Measurements from ENCODE around the gene ORC3. TPM values are rescaled to one million over a fixed set of nuclear protein-coding genes. Genes with fewer than 3 reads are reported as not detected.

The ORC3 gene
- 10 to 100 TPM; 17.1 to 30.6 (median 22.3) TPM for total RNA-seq

DNA sequence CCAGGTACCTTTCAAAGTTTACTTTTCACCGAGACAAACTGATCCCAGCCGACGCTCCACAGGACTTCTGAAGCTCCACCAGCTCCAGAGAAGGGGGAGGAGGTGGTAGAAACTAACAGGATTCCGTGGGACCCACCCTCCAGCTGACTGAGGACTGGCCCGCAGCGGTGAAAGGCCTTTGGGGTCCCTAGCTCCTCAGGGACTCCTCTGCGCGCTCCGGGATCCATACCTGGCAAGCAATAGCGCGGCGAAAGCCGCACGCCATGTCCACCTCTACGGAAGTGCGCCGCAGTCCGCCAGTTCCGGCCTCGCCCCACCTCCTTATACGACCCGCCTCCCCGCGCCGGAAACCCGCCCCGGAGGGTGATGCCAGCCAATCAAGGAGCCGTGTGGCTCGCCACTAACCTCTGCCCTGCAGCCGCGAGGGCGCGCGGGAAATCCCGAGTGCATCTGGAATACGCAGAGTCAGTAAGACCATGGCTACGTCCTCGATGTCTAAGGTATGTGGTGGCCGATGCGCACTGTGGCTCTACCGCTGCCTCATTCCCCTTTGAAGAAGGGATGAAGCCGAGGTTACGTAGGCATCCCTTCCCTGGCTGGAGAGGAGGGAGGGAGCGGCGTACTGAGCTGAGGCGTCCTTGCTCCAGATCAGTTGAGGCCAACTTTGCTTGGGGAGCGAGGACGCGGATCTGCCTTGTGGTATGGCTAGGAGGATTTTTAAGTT is at the start of gene ORC3, which contains the start of gene RARS2:
TSS of gene ORC3 (plus strand) at position 443 of the 724 bp plus-strand sequence. CDS start at position 477, 34 bp downstream.
TSS of gene RARS2 (minus strand) at position 295 of the 724 bp plus-strand sequence. CDS start at position 265, 30 bp downstream.
- Histone ChIP-seq H3K4me3 (peak within 1 kb of the TSS; percentile 74 to 97 (median 88)), H3K27me3 (no peaks in the 10 kb centered on the region), H3K4me1 (peaks cover 0 to 70% (median 31%) of the 10 kb centered on the region in 4 donors), H3K9me3 (no peaks in the 10 kb centered on the region), H3K36me3 (peaks cover 0 to 22% (median 0%) of the 10 kb centered on the region in 3 donors), H3K27ac (peak within 1 kb of the TSS; percentile 73 to 94 (median 87))
- peak; percentile 44 to 80 for TF ChIP-seq POLR2A (IDR thresholded peaks at IDR 0.05)
- peak; percentile 70 to 90 for TF ChIP-seq EP300 (IDR thresholded peaks at IDR 0.05)
- TF ChIP-seq, protein P1, sequence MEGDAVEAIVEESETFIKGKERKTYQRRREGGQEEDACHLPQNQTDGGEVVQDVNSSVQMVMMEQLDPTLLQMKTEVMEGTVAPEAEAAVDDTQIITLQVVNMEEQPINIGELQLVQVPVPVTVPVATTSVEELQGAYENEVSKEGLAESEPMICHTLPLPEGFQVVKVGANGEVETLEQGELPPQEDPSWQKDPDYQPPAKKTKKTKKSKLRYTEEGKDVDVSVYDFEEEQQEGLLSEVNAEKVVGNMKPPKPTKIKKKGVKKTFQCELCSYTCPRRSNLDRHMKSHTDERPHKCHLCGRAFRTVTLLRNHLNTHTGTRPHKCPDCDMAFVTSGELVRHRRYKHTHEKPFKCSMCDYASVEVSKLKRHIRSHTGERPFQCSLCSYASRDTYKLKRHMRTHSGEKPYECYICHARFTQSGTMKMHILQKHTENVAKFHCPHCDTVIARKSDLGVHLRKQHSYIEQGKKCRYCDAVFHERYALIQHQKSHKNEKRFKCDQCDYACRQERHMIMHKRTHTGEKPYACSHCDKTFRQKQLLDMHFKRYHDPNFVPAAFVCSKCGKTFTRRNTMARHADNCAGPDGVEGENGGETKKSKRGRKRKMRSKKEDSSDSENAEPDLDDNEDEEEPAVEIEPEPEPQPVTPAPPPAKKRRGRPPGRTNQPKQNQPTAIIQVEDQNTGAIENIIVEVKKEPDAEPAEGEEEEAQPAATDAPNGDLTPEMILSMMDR (IDR thresholded peaks at IDR 0.05) = peak in 1 of 5 experiments; percentile 34
- DNase-seq (ENCODE audit: low spot score in 2 of 2) = peak; percentile 94 to 95
- WGBS, 2 donors = 0 to 1% methylated on average over 36 to 45 of the region's 49 CpGs

DNA sequence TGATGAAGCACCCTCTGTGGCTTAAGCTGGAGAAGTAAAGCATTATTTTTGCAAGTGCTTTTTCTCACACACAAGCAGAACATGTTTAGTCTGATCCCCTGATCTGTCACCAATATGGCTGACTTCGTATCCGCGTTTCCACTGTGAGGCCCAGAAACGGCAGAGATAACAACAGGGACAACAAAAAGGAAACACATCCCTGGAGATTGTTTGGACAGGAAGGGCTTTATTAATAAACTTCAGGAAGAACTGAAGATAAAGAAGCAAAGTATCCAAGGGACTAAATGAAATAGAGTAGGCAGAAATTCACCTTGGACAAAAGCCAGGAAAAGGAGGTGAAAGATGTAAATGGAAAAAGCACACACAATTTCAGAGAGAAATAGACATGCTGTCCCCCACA is 49.4 kb upstream of the ORC3 start:
- Histone ChIP-seq H3K27ac (no peak overlapping the region), H3K9me3 (no peaks in the 10 kb centered on the region)
- WGBS, 2 donors = 72 to 79% methylated on average over 4 of the region's 4 CpGs

DNA sequence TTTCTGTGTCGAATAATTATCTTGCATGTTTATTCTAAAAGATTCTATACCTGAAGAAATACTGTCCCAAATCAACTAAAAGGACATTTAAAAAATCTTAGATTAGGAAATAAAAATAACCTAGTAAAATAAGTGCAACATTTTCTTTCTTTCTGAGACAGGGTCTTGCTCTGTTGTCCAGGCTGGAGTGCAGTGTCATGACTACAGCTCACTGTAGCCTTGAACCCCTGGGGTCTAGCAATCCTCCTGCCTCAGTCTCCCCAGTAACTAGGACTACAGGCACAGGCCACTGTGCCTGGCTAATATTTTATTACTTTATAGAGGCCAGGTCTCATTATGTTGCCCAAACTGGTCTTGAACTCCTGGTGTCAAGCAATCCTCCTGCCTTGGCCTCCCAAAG is 48.9 kb upstream of the ORC3 start:
- 90 to 96% methylated on average over 1 of the region's 1 CpG for whole genome bisulfite sequencing, 2 donors
- Histone ChIP-seq H3K27ac (no peak overlapping the region), H3K27me3 (no peaks in the 10 kb centered on the region), H3K4me3 (no peak overlapping the region), H3K4me1 (no peaks in the 10 kb centered on the region), H3K36me3 (peaks cover 0 to 67% (median 5%) of the 10 kb centered on the region in 3 donors), H3K9me3 (no peaks in the 10 kb centered on the region)
- TF ChIP-seq POLR2A (IDR thresholded peaks at IDR 0.05) (no peak), EP300 (IDR thresholded peaks at IDR 0.05) (no peak)
- TF ChIP-seq, protein P1 (IDR thresholded peaks at IDR 0.05) = no peak
- DNase-seq (ENCODE audit: low spot score in 2 of 2) = no peak

More for the DNA sequence above, 49.4 kb upstream of the ORC3 start:
- no peak overlapping the region for H3K4me3 ChIP-seq
- no peak for TF ChIP-seq POLR2A (IDR thresholded peaks at IDR 0.05)
- no peaks in the 10 kb centered on the region for H3K4me1 ChIP-seq
- no peak for DNase-seq (ENCODE audit: low spot score in 2 of 2)
- H3K27me3 ChIP-seq = no peaks in the 10 kb centered on the region
- H3K36me3 ChIP-seq = peaks cover 0 to 66% (median 5%) of the 10 kb centered on the region in 3 donors

DNA sequence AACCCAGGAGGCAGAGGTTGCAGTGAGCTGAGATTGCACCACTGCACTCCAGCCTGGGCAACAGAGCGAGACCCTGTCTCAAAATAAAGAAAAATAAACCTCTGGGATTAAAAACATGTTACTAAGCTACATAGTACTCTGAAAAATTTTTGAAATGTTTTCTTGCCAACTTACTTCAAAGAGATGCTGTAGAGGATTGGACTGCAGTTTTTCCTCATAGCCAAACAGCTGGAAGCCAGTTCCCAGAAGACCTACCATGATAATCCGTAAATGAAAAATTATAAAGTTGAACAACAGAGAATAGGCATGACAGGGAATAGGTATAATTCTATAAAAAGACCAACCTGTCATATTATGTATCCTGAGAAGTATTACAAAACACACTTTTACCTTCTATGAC is 48.2 kb upstream of the ORC3 start:
- H3K27me3 ChIP-seq = no peaks in the 10 kb centered on the region
- WGBS, 2 donors = 75 to 77% methylated on average over 2 of the region's 2 CpGs
- no peak for DNase-seq (ENCODE audit: low spot score in 2 of 2)
- H3K27ac ChIP-seq = no peak overlapping the region
- no peaks in the 10 kb centered on the region for H3K4me1 ChIP-seq
- no peak overlapping the region for H3K4me3 ChIP-seq
- H3K9me3 ChIP-seq = no peaks in the 10 kb centered on the region
- H3K36me3 ChIP-seq = peaks cover 0 to 74% (median 5%) of the 10 kb centered on the region in 3 donors
- TF ChIP-seq POLR2A (IDR thresholded peaks at IDR 0.05) (no peak), EP300 (IDR thresholded peaks at IDR 0.05) (no peak)
- TF ChIP-seq, protein P1 (IDR thresholded peaks at IDR 0.05) = no peak

DNA sequence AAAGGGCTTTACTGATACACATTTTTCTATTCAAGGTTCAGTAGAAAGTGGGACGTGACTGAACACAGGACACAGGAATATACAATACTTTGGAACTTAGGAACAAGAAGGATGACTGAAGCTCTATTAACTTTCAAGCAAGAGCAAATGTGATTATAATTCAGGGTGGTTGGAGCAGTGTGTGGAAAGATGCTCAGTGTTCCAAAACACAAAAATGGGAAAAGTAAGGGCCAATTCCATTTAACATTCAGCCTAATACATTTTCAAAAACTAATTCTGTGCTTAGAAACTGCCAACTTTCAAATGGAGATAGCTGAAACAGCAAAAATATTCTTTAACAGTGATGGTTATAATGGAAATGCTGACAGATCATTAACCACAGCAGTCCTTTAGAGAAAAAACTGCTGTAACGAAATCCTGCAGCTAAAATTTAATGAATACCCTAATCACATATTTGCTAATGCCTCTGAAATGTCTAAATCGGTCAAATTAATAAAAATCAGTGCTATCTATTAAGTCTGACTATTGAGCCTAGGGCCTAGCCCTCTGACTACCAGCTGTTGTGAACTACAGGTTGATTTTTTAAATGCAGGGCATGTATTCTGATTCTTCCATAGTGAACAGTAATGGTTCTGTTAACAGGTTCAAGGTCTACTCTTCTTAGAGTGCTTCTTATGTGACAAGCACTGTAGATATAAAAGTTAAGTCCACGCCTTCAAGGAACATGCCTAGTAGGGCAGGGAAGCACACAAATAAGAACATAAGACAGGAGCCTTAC is 46.0 kb upstream of the ORC3 start:
- no peak overlapping the region for H3K27ac ChIP-seq
- peaks cover 0 to 85% (median 5%) of the 10 kb centered on the region in 3 donors for H3K36me3 ChIP-seq
- WGBS, 2 donors = 84 to 88% methylated on average over 4 of the region's 4 CpGs
- DNase-seq (ENCODE audit: low spot score in 2 of 2) = no peak
- H3K4me1 ChIP-seq = no peaks in the 10 kb centered on the region
- no peak overlapping the region for H3K4me3 ChIP-seq
- H3K27me3 ChIP-seq = no peaks in the 10 kb centered on the region
- no peaks in the 10 kb centered on the region for H3K9me3 ChIP-seq
- TF ChIP-seq EP300 (IDR thresholded peaks at IDR 0.05) (no peak), POLR2A (IDR thresholded peaks at IDR 0.05) (no peak)
- TF ChIP-seq, protein P1 (IDR thresholded peaks at IDR 0.05) = no peak
